BE2C (cell line): ENCODE measurements around the gene ARHGAP12.

Experiments
- DNase-seq: peaks from one replicate; pipeline ENCODE4 v3.0.0-alpha.2; 2020
- H3K27me3 ChIP-seq: fragments of 250-450 bp; sonication (Bioruptor Pico); 2 replicates; pipeline ENCODE4 v1.5.1; 2020; ENCODE audit warnings: mild to moderate bottlenecking
- H3K36me3 ChIP-seq: fragments of 250-450 bp; sonication (Bioruptor Pico); 2 replicates; pipeline ENCODE4 v1.5.1; 2020; ENCODE audit warnings: mild to moderate bottlenecking
- H3K4me1 ChIP-seq: fragments of 250-450 bp; sonication (Bioruptor Pico); 2 replicates; pipeline ENCODE4 v1.5.1; 2020
- H3K4me3 ChIP-seq: 2 replicates; pipeline ENCODE4 v1.5.1; 2011; ENCODE audit warnings: low read depth, low read length
- H3K9me3 ChIP-seq: fragments of 250-450 bp; sonication (Bioruptor Pico); 2 replicates; pipeline ENCODE4 v1.5.1; 2020
- TF ChIP-seq, protein P1 (sequence below): IDR thresholded peaks from 2 replicates; pipeline ENCODE4 v1.5.1; 2012; ENCODE audit warnings: mild to moderate bottlenecking, low read depth, low read length

Gene ARHGAP12

DNA sequence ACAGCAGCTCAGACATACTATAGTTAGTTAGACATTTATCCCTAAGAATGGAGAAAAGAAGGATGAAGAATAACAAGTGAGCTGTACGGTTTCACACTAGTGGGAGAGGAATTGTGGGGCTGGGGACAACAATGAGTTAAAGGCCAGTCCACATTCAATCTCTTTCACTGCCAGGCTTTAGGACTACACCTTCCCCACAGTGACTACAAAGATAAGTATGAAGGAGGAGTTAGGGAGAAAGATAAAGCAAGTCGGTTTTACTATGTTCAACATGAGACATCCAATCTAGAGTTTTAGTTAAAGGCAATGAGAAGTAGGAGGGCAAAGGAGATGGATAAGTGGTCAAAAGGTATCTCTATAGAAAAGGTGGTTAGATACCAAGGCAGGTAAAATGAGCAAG, 16.3 kb downstream of the ARHGAP12 start:
- Histone ChIP-seq H3K4me1 (no peaks in the 10 kb centered on the region), H3K9me3 (no peaks in the 10 kb centered on the region), H3K36me3 (no peaks in the 10 kb centered on the region), H3K4me3 (no peak overlapping the region), H3K27me3 (no peaks in the 10 kb centered on the region)
- TF ChIP-seq, protein P1, sequence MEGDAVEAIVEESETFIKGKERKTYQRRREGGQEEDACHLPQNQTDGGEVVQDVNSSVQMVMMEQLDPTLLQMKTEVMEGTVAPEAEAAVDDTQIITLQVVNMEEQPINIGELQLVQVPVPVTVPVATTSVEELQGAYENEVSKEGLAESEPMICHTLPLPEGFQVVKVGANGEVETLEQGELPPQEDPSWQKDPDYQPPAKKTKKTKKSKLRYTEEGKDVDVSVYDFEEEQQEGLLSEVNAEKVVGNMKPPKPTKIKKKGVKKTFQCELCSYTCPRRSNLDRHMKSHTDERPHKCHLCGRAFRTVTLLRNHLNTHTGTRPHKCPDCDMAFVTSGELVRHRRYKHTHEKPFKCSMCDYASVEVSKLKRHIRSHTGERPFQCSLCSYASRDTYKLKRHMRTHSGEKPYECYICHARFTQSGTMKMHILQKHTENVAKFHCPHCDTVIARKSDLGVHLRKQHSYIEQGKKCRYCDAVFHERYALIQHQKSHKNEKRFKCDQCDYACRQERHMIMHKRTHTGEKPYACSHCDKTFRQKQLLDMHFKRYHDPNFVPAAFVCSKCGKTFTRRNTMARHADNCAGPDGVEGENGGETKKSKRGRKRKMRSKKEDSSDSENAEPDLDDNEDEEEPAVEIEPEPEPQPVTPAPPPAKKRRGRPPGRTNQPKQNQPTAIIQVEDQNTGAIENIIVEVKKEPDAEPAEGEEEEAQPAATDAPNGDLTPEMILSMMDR, result no peak
- DNase-seq, result no peak

DNA sequence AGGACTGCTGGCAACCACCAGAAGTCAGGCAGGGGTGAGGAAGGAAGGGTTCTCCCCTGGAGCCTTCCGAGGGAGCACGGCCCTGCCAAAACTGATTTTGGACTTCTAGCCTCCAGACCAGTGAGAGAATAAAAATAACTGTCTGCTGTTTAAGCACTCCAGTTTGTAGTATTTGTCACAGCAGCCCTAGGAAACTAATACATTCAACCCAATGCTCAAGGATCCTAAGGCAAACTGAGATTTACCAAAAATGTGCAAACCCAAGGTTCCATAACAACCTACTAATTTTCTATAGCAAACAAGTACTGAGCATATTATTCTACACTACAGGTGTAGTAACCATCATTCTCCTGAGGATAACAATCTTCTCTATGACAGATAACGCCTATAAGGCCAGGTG, 18.6 kb downstream of the ARHGAP12 start:
- Histone ChIP-seq H3K4me3 (no peak overlapping the region), H3K36me3 (no peaks in the 10 kb centered on the region), H3K9me3 (no peaks in the 10 kb centered on the region), H3K27me3 (no peaks in the 10 kb centered on the region), H3K4me1 (no peaks in the 10 kb centered on the region)
- no peak for DNase-seq
- TF ChIP-seq, protein P1, result no peak

DNA sequence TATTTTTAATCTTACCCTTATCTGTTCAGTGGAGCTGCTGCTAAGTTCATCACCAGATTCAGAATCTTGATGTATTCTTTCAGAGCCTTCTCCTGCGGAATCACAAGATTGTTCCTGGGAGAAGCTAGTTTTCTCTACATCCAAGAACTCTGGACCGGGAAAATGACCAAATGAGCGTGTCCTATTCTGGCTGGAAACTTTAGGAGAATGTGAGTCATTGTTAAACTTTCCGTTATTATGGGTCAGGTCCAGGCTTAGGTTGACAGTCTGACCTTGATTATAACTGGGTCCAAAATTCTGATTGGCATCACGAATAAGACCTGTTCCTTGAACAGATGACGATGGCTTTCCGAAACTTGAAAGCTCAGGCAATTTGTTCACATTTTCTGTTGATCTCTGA, 20.5 kb downstream of the ARHGAP12 start:
- TF ChIP-seq, protein P1, result no peak

DNA sequence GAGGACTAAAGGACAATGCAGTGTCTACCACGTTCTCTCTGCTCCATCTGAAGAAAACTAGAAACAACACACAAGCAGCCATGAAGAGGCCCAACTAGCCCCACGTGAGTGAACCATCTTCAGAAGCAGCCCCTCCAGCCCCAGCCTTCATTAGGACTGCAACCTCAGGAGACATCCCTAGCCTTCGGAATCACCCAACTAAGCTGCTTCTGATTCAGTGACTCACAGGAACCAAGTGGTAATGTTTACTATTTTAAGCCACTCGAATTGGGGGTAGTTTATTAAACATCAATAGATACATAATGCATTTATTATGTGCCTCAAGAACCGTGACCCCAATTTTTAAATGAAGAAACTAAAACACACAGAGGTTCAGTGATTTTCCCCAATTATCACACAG, 22.6 kb downstream of the ARHGAP12 start:
- Histone ChIP-seq H3K27me3 (no peaks in the 10 kb centered on the region), H3K4me1 (no peaks in the 10 kb centered on the region), H3K4me3 (no peak overlapping the region), H3K36me3 (no peaks in the 10 kb centered on the region), H3K9me3 (no peaks in the 10 kb centered on the region)
- no peak for DNase-seq
- TF ChIP-seq, protein P1, result no peak

More for the DNA sequence above, 20.5 kb downstream of the ARHGAP12 start:
- DNase-seq, result no peak
- H3K36me3 ChIP-seq, result no peaks in the 10 kb centered on the region
- H3K4me1 ChIP-seq, result no peaks in the 10 kb centered on the region
- no peaks in the 10 kb centered on the region for H3K9me3 ChIP-seq
- no peaks in the 10 kb centered on the region for H3K27me3 ChIP-seq
- H3K4me3 ChIP-seq, result no peak overlapping the region

DNA sequence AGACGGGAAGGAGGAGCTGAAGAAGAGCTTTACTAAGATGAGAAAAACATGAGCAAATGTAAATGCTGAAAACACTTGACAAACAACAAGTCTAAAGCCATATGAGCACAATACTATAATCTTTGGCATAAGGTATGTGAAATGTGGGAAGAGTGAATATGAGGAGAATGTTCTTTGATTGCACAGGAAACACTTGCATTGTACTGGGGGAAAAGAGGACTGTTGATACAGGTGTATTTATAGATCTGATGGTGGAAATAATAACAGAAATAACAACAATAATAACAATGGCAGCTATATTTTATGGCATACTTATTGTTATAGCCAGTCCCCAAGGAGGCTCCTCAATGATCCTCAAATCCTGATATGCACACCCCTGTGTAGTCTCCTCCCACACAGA, 23.0 kb downstream of the ARHGAP12 start:
- Histone ChIP-seq H3K27me3 (no peaks in the 10 kb centered on the region), H3K36me3 (no peaks in the 10 kb centered on the region), H3K4me1 (no peaks in the 10 kb centered on the region), H3K9me3 (no peaks in the 10 kb centered on the region), H3K4me3 (no peak overlapping the region)
- DNase-seq, result no peak
- TF ChIP-seq, protein P1, result no peak

DNA sequence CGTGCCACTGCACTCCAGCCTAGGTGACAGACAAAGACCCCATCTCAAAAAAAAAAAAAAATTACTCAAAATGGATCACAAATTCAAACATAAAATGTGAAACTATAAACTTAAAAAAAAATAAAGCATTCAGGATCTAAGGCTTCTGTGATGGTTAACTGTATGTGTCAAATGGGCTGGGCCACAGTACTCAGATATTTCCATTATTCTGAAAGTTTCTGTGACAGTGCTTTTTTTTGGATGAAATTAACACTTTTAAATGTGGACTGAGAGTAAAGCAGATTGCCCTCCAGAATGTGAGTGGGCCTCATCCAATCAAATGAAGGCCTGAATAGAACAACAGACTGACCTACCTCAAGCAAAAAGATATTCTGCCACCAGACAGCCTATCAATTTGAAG, 26.0 kb downstream of the ARHGAP12 start:
- DNase-seq, result no peak
- Histone ChIP-seq H3K27me3 (no peaks in the 10 kb centered on the region), H3K36me3 (no peaks in the 10 kb centered on the region), H3K9me3 (no peaks in the 10 kb centered on the region), H3K4me3 (no peak overlapping the region), H3K4me1 (no peaks in the 10 kb centered on the region)
- TF ChIP-seq, protein P1, result no peak
